Esophagus squamous epithelium (tissue), 4 donors: ENCODE results near the gene SUPV3L1.

ENCODE experiments used
- CTCF ChIP-seq, 6 experiments: fragments of 450-650 bp in 4 of 6; fragments of 200-600 bp in 2 of 6; sonication (generic) in 2 of 6; IDR thresholded peaks; one replicate each; pipeline ENCODE4 v1.5.1; 2016 to 2019; ENCODE audit warnings: antibody characterized with exemption in 6 of 6, mild to moderate bottlenecking in 4 of 6, moderate library complexity in 4 of 6
- POLR2A ChIP-seq, 4 donors: fragments of 450-650 bp; IDR thresholded peaks; one replicate each; pipeline ENCODE4 v1.6.1; 2017; ENCODE audit warnings: antibody characterized with exemption in 4 of 4, mild to moderate bottlenecking in 4 of 4, moderate library complexity in 3 of 4

DNA sequence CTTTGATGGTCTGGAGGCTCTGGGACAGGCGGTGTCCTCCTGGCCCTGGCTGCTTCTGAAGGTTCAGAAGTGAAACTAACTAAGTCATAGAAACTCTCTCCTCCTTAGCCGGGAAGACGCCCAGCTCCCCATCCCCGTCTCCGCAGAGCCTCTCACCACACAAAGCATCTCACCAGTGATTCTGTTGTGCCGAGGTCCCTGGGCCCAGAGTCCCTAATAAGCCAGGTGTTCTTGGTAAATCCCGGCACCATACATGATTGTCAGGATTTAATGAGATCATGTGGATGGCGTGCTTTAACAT lies 49.5 kb downstream of the SUPV3L1 start:
- TF ChIP-seq CTCF (IDR thresholded peaks at IDR 0.05), result no peak
- no peak for TF ChIP-seq POLR2A (IDR thresholded peaks at IDR 0.05)
